GM19452 (cell line): Measurements from ENCODE around the gene TMEM132D.
"Not testable (repeated sequence)": the region's sequence is repeated elsewhere in the genome, so short reads cannot be mapped to it uniquely, and the experiment has no call there.

Source experiments
- ATAC-seq: cut with Tn5 transposase; IDR thresholded peaks from one replicate; pipeline ENCODE4 v1.9.1; 2021; ENCODE audit not compliant: unreplicated experiment

Gene TMEM132D

DNA sequence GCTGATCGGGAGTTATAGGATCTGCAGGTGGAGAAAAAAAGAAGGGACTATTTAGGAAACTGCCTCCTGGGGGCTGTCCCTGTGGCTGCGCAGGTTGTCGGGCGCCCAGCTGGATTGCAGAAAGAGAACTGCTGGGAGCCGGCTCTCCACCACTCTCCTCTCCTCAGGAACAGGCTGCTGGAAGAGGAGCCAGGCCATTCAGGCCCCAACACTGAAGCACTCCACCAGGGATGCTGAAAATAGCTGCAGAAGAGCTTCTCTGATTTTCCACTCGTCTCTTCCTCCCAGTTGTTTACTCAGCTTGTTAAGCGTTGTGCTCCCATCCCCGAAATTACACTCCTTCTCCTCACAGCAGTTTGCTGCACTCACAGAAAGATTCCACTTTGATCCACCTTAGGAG, 703.2 kb downstream of the TMEM132D start:
- no peak for ATAC-seq

DNA sequence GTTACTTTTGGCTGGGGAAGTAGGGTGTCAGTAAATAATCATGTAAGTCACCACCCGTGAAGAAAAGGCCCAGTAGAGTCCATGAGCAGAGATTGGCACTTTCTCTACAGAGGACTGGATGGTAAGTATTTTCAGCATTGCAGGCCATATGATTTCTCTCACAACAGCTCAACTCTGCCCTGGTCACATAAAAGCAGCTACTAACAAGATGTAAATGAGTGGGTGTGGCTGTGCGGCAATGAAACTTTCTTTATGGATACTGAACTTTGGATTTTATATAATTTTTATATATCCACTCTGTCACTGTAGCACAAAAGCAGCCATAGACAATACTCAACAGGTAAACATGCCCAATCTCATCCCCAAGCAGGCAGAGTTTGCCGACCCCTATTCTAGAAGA, 706.9 kb downstream of the TMEM132D start:
- ATAC-seq, result no peak

DNA sequence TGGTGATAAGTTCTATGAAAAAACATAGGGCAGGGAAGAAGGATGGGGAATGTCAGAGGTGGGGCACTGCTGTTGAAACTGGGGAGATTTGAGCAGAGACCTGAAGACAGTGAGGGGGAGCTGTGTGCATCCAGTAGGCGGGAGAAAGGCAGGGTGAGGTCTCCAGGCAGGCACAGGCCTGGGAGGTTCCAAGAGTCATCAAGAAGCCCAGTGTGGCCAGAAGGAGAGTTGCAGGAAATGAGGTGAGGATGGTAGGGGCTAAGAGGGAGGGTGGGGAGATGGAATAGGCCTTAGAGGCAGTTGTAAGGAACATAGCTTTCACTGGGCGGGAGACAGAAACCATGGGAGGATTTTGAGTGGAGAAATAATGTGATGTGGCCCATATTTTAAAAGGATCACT, 708.7 kb downstream of the TMEM132D start:
- no peak for ATAC-seq

DNA sequence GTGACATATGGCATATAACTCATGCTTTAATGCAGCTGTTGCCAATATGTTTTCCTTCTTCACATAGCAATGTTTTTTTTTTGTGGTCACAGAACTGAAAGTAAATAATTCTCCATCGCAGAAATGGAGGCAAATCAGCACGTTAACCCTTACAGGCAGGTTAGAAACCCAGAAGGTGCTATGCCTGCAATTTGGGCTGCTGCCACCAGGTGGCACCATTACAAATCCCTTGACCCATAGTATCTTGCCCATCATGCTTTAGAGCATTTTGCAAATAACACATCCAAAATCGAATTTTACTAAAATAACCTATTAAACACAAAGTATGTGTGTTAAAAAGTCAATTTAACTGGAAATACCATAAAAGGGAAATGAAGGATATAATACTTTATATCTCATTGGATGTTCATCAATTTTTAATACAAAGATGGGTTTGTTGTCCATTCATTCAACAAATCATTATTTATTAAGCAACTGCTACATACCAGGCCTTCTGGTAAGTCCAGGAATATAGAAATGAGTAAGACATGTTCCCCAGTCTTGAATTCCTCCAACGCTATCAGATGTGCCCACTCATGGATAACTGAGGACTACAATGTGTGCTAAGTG, 710.5 kb downstream of the TMEM132D start:
- no peak for ATAC-seq

DNA sequence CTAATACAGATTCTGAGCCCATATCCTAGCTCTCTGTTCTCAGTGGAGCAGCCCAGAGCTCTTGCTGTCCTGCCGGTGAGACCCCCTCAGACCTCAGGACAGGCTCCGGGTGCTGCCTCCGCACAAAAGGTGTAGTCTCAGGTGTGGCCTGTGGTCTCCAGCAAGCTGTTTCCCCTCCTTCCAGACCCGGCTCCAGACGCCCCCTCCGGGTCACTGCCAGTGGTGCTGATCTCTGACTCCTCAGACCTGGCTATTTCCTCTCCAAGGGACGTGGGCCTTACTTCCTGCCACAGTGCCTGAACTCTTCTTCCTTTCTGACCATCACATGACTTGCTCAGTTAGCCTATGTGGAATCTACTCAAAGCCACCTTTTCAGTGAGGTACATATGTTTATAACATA, 713.0 kb downstream of the TMEM132D start:
- ATAC-seq, result no peak

DNA sequence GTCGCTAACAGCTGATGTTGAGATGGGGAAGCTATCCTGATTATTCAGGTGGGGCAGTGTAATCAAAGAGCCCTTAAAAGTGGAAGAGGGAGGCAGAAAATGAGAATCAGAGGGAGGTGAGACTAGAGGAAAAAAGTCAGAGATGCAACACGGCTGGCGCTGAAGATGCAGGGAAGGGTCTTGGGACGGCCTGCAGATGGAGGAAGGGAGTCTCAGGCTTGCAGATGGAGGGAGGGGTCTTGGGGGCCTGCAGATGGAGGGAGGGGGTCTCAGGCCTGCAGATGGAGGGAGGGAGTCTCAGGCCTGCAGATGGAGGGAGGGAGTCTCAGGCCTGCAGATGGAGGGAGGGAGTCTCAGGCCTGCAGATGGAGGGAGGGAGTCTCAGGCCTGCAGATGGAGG, 713.9 kb downstream of the TMEM132D start:
- not testable (repeated sequence) for ATAC-seq

DNA sequence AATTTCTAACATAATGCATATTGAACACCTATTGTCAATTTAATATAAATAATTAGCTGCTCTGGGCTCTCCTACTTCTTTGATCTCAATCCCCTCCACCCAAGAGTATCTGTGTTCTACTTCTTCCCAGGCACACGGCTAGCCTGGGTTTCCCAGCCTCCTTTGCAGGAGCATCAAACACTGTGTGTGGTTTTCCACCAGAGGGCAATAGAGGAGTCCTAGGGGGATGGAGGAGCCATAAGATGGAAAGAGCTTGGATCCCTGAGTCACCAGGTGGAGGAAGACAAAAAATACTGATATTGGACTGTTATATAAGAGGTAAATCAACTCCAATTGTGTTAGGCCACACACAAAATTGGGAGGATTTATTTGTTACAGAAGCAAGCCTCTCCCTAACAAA, 716.9 kb downstream of the TMEM132D start:
- ATAC-seq, result no peak

DNA sequence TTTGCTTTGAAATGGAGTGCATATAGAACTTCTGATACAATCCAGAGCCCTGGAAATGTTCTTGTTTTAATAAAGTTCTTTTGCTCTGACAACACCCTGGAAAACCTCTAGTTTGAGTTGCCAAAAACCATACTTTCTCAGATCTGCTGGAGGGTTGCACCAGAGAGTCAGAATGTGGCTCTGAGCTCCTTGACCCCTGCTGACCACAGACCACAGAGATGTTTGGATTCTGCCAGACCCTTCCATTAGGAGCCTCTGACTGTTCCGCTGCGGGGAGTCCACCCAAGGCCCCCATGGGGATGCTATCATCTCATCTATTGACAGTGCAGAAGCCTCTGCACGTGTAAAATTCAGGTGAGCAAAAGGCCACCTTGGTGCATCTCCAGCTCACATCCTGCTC, 718.0 kb downstream of the TMEM132D start:
- ATAC-seq, result no peak

DNA sequence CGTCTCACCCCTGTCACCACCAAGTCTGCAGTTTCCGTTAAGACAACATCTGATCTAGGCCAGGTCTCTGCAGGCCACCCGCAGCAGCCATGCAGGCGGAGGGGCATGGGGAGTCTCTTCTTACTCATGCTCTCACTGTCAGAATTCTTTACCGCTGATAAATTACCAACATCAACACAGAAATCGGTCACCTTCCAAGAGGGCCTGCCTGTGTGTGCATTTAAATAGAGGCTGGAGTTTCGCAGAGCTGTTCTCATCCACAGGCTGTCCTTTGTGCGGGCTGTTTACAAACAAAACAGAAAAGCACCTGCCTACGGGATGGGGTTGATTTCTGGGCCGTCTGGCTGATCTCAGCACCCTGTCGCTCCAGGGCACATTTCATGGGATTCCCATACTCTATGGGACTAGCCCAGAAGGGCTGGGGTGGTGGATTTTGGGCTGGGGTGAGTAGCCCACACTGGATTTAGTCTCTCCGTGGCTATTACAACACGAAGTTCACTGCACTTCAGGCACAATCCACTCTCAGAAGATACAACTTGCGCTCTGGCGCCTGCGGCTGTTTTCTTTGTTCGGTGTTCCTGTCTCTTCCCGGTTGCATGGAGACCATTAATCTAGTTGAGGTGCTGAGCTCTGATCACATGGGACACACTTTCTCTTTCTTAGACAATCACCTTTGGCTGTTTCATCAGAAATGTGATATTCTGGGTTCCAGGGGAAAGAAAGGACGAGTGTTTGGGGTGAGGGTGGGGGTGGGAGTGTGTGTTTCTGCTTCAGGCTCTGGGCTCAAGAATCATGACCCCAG, 719.5 kb downstream of the TMEM132D start:
- no peak for ATAC-seq

DNA sequence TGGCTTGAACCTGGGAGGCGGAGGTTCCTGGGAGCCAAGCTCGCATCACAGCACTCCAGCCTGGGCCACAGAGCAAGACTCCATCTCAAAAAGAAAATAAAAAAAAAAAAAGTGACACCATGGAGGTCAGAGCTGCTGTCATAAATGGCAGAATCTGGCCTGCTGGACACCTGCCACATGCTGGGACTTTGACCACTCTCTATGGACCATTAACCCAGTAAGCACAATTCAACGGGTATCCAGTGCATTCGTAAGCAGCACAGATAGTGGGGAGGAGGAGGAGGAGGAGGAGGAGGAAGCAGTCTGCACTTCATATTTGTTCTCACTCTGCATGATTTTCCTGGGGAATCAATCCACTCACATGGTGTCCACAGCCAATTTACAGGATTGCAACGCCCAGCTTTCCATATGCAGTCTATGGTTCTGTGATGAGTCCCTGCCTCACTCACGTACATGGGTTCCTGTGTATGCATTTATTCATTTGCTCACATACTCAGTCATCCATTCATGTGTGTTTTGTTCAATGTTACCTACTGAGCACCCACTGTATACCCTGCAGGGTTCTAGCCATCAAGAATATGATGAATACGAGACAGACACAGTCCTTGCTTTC, 723.8 kb downstream of the TMEM132D start:
- no peak for ATAC-seq

DNA sequence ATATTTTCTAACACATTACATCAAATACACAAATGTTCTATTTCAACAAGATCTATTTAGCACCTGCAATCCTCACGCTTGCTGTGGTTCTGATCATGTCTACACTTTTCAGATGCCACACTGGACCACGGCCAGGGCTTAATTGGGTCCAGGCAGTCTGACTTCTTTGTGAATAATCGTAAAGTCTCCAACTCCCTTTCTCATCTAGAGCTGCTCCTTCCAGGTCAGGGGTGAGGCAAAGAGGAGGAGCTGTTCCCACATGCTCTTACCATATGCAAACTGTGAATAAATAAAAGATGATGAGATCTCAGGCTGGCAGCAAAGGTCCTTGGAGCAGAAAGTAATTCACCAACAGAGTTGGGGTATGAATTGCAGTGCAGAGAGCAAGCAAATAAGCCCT, 733.9 kb downstream of the TMEM132D start:
- ATAC-seq, result no peak

DNA sequence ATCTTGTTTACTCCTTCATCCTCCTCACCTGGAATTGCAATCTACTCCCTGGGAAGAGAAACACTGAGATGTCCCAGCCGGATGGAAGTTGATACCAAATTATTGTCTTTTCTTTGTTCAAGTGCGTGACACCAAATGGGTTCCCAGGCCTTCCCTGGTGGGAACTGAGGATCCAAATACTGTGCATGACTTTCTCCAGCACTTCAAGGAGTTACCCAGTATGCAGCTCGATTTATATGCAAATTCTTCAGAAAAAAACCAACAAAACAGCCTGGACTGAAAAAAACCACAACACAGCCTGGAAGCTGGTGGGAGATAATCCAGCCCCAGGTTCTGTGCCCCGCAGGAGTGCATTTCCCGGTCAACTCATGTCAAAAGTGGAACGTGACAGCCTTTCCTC, 740.0 kb downstream of the TMEM132D start:
- ATAC-seq, result no peak

DNA sequence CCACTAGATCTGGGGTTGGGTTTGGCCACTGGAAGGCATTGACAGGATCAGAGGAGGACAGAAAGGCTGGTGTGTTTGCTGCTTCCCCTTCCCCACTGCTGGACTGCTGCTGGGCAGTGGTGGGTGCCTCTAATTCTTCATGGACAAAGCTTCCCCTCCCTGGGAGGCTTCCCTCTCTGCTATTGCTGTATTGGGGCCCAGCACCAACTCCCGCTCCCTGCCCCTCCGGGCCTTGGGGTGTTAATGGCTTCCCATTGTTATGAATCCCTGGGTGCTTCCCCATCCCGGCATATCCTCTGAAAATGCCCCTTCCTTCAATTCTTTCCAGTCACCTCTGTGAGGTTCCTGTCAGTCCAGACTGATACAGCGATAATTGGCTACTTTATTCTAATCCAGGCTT, 740.4 kb downstream of the TMEM132D start:
- ATAC-seq, result no peak

DNA sequence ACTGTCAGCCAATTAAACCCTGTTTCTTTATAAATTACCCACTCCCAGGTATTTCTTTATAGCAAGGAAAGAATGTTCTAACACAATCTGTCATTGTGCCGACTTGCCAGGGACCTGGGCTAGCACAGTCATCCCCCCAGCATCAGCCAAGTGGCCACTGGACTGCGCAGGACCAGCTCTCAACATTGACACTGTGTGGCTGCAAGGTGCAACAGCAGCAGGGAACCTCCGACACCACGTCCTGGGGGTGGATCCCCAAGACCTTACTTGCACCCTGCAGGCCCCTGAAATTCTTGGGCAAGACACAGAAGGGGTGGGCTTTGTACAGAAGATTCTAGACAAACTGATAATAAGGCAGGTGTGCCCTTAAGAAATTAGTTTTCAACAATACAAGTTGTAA, 741.0 kb downstream of the TMEM132D start:
- ATAC-seq, result no peak

DNA sequence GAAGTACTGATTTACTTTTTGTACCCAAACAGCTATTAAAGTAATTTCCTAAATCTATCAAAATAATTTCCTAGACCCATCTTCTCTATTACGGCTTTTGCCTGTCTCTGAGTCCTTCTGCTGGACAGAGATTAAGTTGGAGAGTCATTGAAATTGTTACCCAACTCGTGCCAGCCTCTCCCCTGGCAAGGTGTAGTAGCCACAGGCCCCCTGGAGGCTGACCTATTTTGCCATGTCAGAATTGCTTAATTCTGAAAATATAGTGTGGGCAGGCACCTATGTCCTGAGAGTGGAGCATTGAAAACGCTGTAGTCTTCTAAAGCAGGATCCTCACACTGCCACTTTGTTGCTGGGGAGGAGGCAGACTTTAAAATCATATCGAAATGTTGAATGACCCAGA, 742.3 kb downstream of the TMEM132D start:
- ATAC-seq, result no peak

DNA sequence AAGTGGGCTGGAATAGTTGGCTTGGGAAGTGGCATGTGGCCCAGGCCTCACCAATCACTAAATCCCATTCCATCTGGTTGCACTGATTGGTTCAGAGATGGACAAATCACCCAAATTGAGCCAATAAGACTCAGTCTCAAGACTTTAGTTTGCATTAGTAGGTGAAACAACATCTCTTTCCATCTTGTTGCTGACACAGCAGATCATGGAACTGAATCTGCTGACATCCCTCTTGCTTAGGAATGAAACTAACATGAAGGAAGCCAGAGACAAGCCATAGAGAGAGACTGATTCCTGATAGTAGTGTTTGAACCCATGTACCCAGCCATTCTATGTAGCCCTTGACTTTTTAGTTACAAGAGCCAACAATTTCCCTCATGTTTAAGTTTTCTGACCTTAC, 743.5 kb downstream of the TMEM132D start:
- ATAC-seq, result no peak

DNA sequence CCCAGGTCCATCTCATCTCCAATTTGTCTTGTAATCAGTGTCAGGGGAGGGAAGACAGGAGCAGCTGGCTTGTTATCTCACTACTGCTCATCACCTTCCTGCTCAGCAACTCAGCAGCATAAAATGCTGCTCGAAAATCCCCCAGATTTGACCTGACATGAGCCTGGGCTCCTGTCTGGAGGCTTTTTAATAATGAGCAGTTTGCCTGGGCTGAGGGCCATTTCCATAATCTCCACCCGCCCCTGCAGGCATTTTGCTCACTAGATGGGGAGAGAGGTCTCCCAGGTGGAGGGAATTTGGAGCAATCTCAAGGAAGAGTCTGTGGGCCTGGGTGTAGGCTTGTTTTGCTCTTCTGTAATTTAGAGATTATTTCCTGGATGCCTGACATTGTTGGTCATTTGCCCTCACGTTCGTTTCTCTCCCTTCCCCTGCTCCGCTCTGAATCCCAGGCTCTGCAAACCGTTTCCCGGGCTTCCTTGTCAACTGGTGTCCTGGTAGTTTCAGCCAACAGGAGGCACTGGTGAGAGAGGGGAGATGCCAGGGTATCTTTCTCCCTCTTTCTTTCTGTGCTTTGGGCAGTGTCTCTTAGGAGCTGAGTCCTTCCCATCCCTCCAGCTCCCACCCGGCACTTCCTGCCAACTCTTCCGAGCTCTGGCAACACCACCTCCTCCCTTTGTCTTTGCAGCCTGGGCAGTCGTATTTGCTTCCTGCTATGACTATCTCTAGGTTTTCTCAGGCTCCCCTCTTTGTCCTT, 751.3 kb downstream of the TMEM132D start:
- no peak for ATAC-seq

DNA sequence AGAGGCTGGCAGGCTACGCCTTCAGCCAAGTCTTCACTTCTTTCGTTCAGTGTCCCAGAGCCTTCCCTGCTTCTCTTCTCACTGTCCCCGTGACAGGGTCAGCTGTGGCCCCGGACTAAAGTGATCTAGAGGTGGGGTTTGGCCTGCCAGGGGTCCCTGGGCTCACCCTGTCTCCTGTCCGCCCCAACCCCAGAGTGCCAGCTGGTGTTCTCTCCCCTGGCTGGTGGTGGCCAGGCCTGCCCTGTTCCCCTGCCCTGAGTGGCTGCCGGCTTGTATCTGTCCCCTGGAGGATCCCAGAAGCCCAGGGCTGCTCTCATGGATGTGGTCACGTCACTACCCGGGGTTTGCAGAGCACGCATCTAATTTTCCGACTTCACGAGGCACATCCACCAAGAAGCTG, 753.1 kb downstream of the TMEM132D start:
- no peak for ATAC-seq

DNA sequence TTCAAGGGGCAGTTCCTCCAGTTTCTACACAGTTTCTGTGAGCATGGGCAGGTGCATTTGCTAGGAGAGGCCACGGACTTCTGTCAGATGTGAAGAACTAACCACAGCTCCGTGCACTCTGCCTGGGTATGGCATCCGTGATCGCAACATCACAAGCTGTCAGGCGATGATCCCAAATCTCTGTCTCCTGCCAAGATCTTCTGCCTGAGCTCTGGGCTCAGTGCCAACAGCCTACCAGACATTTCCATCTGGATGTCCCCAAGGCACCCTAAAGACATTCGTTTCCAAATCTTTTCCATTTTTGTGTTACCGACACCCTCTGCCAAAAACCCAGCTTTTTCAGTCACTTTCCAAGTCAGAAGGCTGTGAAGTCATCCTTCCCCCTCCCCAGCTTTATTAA, 758.4 kb downstream of the TMEM132D start:
- ATAC-seq, result no peak

DNA sequence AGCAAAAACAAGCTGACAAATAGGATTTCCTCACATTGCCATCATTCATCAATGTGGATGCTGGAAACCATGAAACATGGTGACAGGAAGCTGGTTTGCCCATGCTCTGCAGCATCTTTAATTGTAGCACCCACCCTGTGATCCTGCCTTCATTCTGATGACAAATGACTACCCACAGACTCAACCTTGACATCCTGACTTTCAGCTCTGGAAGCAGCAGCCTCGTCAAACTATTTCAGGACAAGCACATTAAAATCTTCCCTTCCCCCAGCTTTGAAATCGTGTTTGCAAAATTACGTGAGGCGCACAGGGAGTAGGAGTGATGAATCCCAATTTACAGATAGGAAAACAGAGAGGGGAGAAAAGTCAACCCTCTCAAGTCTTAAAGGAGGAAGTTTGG, 765.0 kb downstream of the TMEM132D start:
- ATAC-seq, result no peak

DNA sequence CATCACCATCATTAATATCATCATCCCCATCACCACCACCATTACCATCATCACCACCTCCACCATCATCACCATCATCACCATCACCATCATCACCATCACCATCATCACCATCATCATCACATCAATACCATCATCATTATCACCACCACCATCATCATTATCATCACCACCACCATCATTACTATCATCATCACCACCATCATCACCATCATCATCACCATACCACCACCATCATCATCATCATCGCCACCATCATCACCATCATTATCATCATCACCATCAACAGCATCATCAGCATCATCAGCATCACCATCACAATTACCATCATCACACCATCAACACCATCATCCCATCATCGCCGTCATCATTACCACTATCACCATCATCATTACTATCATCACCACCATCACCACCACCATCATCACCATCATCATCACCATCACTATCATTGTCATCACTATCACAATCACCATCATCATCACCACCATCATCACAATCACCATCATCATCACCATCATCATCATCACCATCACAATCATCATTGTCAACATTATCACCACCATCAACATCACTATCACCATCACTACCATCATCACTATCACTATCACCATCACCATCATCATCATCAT, 767.0 kb downstream of the TMEM132D start:
- no peak for ATAC-seq
